ENCODE data around the gene ANTXRL.
A peak's percentile ranks its signal among the peaks of the same experiment; 100 is the strongest.
"Not testable (repeated sequence)": the region's sequence is repeated elsewhere in the genome, so short reads cannot be mapped to it uniquely, and the experiment has no call there.

Gene ANTXRL

GRCh38 chr10:46286991-46287693 lies at the start of gene ANTXRL:
Gene ANTXRL (plus strand): TSS chr10:46286997. CDS start chr10:46287263, 266 bp downstream.
- Mint-ChIP-seq H3K9me3 (no peaks in the 10 kb centered on the region), H3K4me1 (peaks cover 15% of the 10 kb centered on the region), H3K36me3 (ENCODE audit: insufficient read depth) (no peaks in the 10 kb centered on the region), H3K27me3 (peaks cover 4% of the 10 kb centered on the region), H3K27ac (ENCODE audit: low read depth) (no peak within 1 kb of the TSS), H3K4me3 (no peak within 1 kb of the TSS)
- DNase-seq (ENCODE audit: low spot score in 2 of 2) (no peak), ATAC-seq (replicated peaks; ENCODE audit: extremely low read depth, poor library complexity, severe bottlenecking) (no peak)

- peaks cover 9% of the 10 kb centered on the region for H3K9me3 Mint-ChIP-seq
- H3K27me3 Mint-ChIP-seq: no peaks in the 10 kb centered on the region
- peaks cover 5% of the 10 kb centered on the region for H3K36me3 Mint-ChIP-seq (ENCODE audit: insufficient read depth)
- H3K4me1 Mint-ChIP-seq: peaks cover 65% of the 10 kb centered on the region
- peak overlapping the region; percentile 95 for H3K27ac Mint-ChIP-seq (ENCODE audit: low read depth)
- DNase-seq (ENCODE audit: low spot score in 2 of 2): peak in 1 of 2 donors; percentile 4
- H3K4me3 Mint-ChIP-seq: no peak overlapping the region
- no peak for ATAC-seq (replicated peaks; ENCODE audit: extremely low read depth, poor library complexity, severe bottlenecking)
These were observed 48.8 kb upstream of the ANTXRL start for GRCh38 chr10:46237815-46238510.

- peaks cover 9% of the 10 kb centered on the region for H3K9me3 Mint-ChIP-seq
- no peak overlapping the region for H3K27ac Mint-ChIP-seq (ENCODE audit: low read depth)
- ATAC-seq (replicated peaks; ENCODE audit: extremely low read depth, poor library complexity, severe bottlenecking): no peak
- peaks cover 67% of the 10 kb centered on the region for H3K4me1 Mint-ChIP-seq
- H3K27me3 Mint-ChIP-seq: no peaks in the 10 kb centered on the region
- peaks cover 5% of the 10 kb centered on the region for H3K36me3 Mint-ChIP-seq (ENCODE audit: insufficient read depth)
- H3K4me3 Mint-ChIP-seq: no peak overlapping the region
- DNase-seq (ENCODE audit: low spot score in 2 of 2): no peak
These were observed 47.5 kb upstream of the ANTXRL start for GRCh38 chr10:46239247-46239646.

DNA sequence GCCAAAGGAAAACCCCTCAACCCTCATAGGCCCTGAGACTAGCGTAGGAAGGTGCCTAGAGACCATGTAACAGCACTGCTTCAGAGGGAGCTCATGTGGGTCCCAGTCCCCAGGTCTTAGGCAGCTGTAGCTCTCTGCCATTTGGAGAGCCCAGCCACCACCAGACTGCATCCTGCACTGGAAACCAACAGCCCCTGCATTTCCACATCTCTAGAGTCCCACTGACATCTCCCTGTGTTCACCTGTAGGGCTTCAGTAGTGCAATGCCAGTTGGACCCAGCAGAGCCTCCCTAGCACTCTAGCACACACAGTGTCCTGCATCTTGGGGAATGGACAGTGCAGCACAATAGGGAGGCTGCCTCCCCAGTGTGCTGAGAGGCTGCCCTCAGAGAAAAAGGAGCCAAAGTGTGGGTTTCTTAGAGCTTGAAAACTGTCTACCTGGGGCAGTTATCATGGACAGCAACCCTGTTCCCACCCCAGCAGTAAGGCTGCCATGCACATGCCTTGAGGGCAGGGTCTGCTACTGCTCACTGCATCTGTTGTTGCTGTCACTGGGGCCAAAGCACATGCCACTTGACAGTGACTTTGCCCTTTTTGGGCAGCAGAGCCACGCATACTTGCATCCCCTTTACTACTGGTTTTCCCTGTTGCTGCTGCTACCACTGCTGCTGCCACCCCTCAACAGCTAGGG lies 46.7 kb upstream of the ANTXRL start:
- DNase-seq (ENCODE audit: low spot score in 2 of 2): peak; percentile 1 to 3
- Mint-ChIP-seq H3K27me3 (no peaks in the 10 kb centered on the region), H3K4me3 (no peak overlapping the region), H3K27ac (ENCODE audit: low read depth) (no peak overlapping the region), H3K4me1 (peaks cover 70% of the 10 kb centered on the region), H3K9me3 (peaks cover 9% of the 10 kb centered on the region), H3K36me3 (ENCODE audit: insufficient read depth) (peaks cover 5% of the 10 kb centered on the region)
- ATAC-seq (replicated peaks; ENCODE audit: extremely low read depth, poor library complexity, severe bottlenecking): no peak

- Mint-ChIP-seq H3K9me3 (peaks cover 9% of the 10 kb centered on the region), H3K36me3 (ENCODE audit: insufficient read depth) (peaks cover 5% of the 10 kb centered on the region), H3K27ac (ENCODE audit: low read depth) (peak overlapping the region; percentile 45), H3K4me3 (peak overlapping the region; percentile 5), H3K4me1 (peaks cover 69% of the 10 kb centered on the region), H3K27me3 (no peaks in the 10 kb centered on the region)
- ATAC-seq (replicated peaks; ENCODE audit: extremely low read depth, poor library complexity, severe bottlenecking) (peak; percentile 80), DNase-seq (ENCODE audit: low spot score in 2 of 2) (peak in 1 of 2 donors; percentile 27)
These were observed 45.9 kb upstream of the ANTXRL start for GRCh38 chr10:46240684-46241565.

DNA sequence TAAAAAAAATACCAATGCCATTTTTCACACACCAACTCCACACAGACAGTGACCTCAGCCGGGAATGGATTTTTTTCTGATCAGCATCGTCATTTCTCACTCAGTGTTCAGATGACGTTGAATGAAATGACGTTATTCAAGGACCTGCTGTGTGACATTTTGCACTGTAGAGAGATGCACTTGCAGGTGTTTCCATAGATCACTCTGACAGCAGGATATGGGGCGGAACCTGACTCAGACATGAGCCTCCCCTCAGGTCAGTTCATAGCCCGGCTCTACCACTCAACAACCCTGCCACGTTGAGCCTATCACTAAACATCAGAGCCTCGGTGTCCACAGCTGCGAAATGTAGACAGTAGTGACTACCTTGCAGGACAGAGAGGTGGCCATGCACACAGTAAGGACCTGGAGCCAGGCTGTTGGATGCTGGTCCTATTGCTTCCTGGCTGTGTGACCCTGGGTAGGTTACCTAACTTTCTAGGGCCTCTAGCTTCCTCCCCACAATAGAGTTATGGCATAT lies 41.4 kb upstream of the ANTXRL start:
- peaks cover 44% of the 10 kb centered on the region for H3K4me1 Mint-ChIP-seq
- DNase-seq (ENCODE audit: low spot score in 2 of 2): no peak
- H3K27ac Mint-ChIP-seq (ENCODE audit: low read depth): no peak overlapping the region
- no peaks in the 10 kb centered on the region for H3K36me3 Mint-ChIP-seq (ENCODE audit: insufficient read depth)
- no peaks in the 10 kb centered on the region for H3K27me3 Mint-ChIP-seq
- H3K9me3 Mint-ChIP-seq: peaks cover 9% of the 10 kb centered on the region
- no peak overlapping the region for H3K4me3 Mint-ChIP-seq
- ATAC-seq (replicated peaks; ENCODE audit: extremely low read depth, poor library complexity, severe bottlenecking): no peak

DNA sequence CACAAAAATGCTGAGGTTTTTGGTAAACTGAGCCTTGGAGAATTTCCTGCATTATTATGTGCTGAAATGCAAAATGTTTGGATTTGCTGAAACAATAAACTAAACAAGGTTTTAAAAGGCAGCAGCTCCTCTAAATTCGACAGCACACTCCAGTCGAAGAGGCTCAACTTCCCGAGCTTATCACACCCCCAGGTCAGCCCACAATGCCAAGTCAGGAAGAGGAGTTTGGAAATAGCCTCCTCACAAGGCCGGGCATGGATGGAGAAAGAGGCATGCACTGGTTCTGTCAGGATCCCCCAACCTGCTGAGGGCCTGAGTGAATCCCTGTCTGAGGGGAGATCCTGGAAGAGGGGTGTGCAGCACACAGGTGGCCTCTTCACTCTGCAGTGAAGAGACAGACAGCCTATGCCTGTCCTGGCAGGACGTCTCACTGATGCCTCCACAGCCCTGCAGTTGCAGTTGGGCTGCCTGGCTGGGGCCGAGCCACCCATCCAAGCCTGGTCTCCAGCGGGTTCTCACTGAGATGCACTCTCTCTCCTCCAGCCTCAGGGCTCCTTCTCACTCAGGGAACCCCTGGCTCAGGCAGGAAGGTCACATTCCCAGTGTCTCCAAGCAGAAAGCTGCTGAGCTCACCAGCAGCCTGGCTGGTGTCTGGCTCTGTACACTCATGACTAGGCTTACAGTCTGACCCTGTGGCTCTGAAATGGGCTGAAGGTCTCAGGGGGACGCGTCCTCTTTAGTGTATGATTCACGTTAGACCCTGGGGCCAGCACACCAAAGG lies 40.2 kb upstream of the ANTXRL start:
- not testable (repeated sequence) for ATAC-seq (replicated peaks; ENCODE audit: extremely low read depth, poor library complexity, severe bottlenecking); H3K36me3 Mint-ChIP-seq (ENCODE audit: insufficient read depth); H3K27me3 Mint-ChIP-seq; H3K4me3 Mint-ChIP-seq; H3K9me3 Mint-ChIP-seq; H3K27ac Mint-ChIP-seq (ENCODE audit: low read depth)
- H3K4me1 Mint-ChIP-seq: peaks cover 32% of the 10 kb centered on the region
- peak in 1 of 2 donors; percentile 5 for DNase-seq (ENCODE audit: low spot score in 2 of 2)

- H3K9me3 Mint-ChIP-seq: peaks cover 7% of the 10 kb centered on the region
- no peak overlapping the region for H3K4me3 Mint-ChIP-seq
- peak in 1 of 2 donors; percentile 4 for DNase-seq (ENCODE audit: low spot score in 2 of 2)
- H3K27me3 Mint-ChIP-seq: no peaks in the 10 kb centered on the region
- H3K36me3 Mint-ChIP-seq (ENCODE audit: insufficient read depth): peaks cover 3% of the 10 kb centered on the region
- no peak for ATAC-seq (replicated peaks; ENCODE audit: extremely low read depth, poor library complexity, severe bottlenecking)
- H3K4me1 Mint-ChIP-seq: peaks cover 27% of the 10 kb centered on the region
- no peak overlapping the region for H3K27ac Mint-ChIP-seq (ENCODE audit: low read depth)
These were observed 39.7 kb upstream of the ANTXRL start for GRCh38 chr10:46247181-46247475.

DNA sequence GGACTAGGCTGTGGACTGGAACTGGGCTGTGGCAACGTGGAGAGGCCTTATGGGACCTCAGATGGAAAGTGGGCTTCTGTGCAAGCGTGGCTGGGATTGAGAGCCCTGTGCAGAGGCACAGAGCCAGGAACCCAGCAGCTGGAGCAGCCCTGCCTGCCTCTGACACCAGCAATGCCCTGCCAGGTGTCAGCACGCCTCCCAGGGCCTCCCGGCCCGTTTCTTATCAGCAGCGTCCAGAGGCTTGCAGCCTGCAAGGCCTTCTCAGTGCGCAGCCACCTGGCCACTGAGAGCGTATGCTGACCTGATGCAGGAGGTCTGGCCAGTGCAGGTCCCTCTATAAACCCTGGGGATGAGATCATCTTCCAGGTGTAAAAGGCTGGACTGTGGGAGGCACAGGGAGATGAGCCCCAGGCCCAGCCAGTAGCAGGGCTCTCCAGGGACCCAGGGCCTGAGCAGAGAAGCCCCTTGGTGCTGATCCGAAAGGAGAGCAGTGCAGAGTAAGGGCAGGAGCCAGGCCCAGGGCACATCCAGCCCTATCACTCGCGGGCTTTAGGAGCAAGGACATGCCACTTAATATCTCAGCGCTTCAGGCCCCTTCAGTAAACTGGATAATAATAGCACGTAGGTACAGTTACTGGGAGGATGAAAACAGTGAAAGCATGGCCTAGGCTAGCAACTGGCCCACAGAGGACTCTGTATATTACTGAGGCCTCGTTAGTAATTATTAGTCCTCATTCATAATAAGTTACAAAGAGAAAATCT lies 38.8 kb upstream of the ANTXRL start:
- Mint-ChIP-seq H3K27me3 (no peaks in the 10 kb centered on the region), H3K4me1 (peaks cover 20% of the 10 kb centered on the region), H3K9me3 (no peaks in the 10 kb centered on the region), H3K36me3 (ENCODE audit: insufficient read depth) (peaks cover 4% of the 10 kb centered on the region), H3K27ac (ENCODE audit: low read depth) (no peak overlapping the region), H3K4me3 (no peak overlapping the region)
- DNase-seq (ENCODE audit: low spot score in 2 of 2): peak in 1 of 2 donors; percentile 3
- ATAC-seq (replicated peaks; ENCODE audit: extremely low read depth, poor library complexity, severe bottlenecking): no peak

DNA sequence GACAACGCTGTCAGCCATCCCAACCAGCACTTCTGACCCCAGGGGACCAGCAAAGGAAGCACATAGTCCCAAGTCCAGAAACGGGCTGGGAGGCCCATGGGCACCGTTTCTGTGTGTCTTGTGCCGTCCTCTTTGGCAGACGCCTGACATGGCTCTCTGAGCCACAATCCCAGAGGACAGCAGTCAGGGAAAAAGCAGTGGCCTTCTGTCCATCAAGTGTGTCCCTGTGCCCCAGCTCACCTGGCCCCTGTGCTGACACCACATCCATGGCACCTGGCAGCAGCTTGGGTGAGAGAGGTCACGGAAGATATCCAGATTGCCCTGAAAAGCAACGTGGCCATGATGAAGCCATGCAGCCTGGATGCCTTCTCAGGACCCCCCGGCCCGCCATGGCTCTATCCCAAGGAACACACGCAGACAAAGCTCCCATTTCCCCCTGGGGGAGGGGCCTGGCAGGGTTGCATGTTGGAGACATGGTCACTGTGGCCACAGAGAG lies 38.1 kb upstream of the ANTXRL start:
- no peak for ATAC-seq (replicated peaks; ENCODE audit: extremely low read depth, poor library complexity, severe bottlenecking)
- H3K9me3 Mint-ChIP-seq: no peaks in the 10 kb centered on the region
- H3K27me3 Mint-ChIP-seq: no peaks in the 10 kb centered on the region
- H3K36me3 Mint-ChIP-seq (ENCODE audit: insufficient read depth): peaks cover 7% of the 10 kb centered on the region
- H3K4me1 Mint-ChIP-seq: peaks cover 13% of the 10 kb centered on the region
- H3K4me3 Mint-ChIP-seq: no peak overlapping the region
- DNase-seq (ENCODE audit: low spot score in 2 of 2): peak in 1 of 2 donors; percentile 6
- H3K27ac Mint-ChIP-seq (ENCODE audit: low read depth): no peak overlapping the region

Data from central memory CD8-positive, alpha-beta T cell (primary cell).